Thyroid gland (tissue), 4 donors: ENCODE measurements around the gene UST.

Source experiments
- POLR2A ChIP-seq, 2 donors: fragments of 450-650 bp; IDR thresholded peaks; one replicate each; pipeline ENCODE4 v1.6.1; 2017; ENCODE audit warnings: antibody characterized with exemption in 2 of 2, mild to moderate bottlenecking in 2 of 2, moderate library complexity in 1 of 2
- TF ChIP-seq, protein P1 (sequence below), 6 experiments: fragments of 200-600 bp in 3 of 6; fragments of 450-650 bp in 3 of 6; sonication (generic) in 3 of 6; IDR thresholded peaks; one replicate each; pipeline ENCODE4 v1.5.1; 2016 to 2019; ENCODE audit warnings: antibody characterized with exemption in 6 of 6, mild to moderate bottlenecking in 2 of 6, inconsistent platforms in 1 of 6, moderate library complexity in 1 of 6

DNA sequence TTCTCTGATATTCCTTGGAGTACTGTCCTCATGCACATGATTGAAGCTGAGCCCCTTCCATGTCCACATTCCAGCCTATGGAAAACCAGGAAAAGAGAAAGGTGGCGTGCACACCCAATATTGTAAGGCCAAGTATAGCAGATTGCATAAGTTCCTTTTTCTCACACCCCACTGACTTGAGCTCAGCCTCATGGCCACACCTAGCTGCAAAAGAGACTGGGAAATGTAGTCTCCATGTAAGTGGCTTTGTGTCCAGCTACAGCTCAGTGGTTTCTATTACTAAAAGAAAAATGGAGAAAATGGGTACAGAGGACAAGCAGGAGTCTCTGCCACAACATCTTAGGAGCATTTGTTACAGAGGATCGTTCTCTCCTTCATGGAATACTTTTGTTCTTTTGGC, 10.8 kb upstream of the UST start:
- TF ChIP-seq, protein P1, sequence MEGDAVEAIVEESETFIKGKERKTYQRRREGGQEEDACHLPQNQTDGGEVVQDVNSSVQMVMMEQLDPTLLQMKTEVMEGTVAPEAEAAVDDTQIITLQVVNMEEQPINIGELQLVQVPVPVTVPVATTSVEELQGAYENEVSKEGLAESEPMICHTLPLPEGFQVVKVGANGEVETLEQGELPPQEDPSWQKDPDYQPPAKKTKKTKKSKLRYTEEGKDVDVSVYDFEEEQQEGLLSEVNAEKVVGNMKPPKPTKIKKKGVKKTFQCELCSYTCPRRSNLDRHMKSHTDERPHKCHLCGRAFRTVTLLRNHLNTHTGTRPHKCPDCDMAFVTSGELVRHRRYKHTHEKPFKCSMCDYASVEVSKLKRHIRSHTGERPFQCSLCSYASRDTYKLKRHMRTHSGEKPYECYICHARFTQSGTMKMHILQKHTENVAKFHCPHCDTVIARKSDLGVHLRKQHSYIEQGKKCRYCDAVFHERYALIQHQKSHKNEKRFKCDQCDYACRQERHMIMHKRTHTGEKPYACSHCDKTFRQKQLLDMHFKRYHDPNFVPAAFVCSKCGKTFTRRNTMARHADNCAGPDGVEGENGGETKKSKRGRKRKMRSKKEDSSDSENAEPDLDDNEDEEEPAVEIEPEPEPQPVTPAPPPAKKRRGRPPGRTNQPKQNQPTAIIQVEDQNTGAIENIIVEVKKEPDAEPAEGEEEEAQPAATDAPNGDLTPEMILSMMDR (IDR thresholded peaks at IDR 0.05), result no peak
- no peak for TF ChIP-seq POLR2A (IDR thresholded peaks at IDR 0.05)
